HUES6 (cell line): ENCODE results near the gene PLCB2.

ENCODE experiments used
- H3K27ac ChIP-seq: 2 replicates; pipeline ENCODE4 v1.7.0; 2013; ENCODE audit warnings: low read depth, mild to moderate bottlenecking, low read length, inconsistent platforms
- H3K27me3 ChIP-seq: 2 replicates; pipeline ENCODE4 v1.6.1; 2013; ENCODE audit warnings: low read length; ENCODE audit not compliant: control insufficient read depth, insufficient read depth
- H3K36me3 ChIP-seq: 2 replicates; pipeline ENCODE4 v1.6.1; 2013; ENCODE audit warnings: low read length; ENCODE audit not compliant: control insufficient read depth, insufficient read depth
- H3K4me1 ChIP-seq: 2 replicates; pipeline ENCODE4 v1.6.1; 2013; ENCODE audit warnings: low read length; ENCODE audit not compliant: control insufficient read depth, insufficient read depth
- H3K4me3 ChIP-seq: 2 replicates; pipeline ENCODE4 v1.5.1; 2013; ENCODE audit warnings: low read depth, low read length
- H3K9ac ChIP-seq: one replicate; pipeline ENCODE4 v1.6.1; 2013; ENCODE audit warnings: mild to moderate bottlenecking, low read length
- H3K9me3 ChIP-seq: 2 replicates; pipeline ENCODE4 v1.6.1; 2013; ENCODE audit warnings: low read depth, low read length; ENCODE audit not compliant: control insufficient read depth, insufficient read depth

Gene PLCB2

GRCh38 chr15:40301467-40302179 is 6.1 kb downstream of the PLCB2 start:
- Histone ChIP-seq H3K4me1 (peaks cover 15% of the 10 kb centered on the region), H3K9ac (no peak overlapping the region), H3K27me3 (peaks cover 7% of the 10 kb centered on the region; the same call in 1 of the 2 replicates), H3K9me3 (peaks cover 11% of the 10 kb centered on the region; the same call in 1 of the 2 replicates), H3K36me3 (no peaks in the 10 kb centered on the region), H3K27ac (no peak overlapping the region), H3K4me3 (no peak overlapping the region)

- Histone ChIP-seq H3K9me3 (peaks cover 11% of the 10 kb centered on the region; the same call in 1 of the 2 replicates), H3K27me3 (peaks cover 7% of the 10 kb centered on the region; the same call in 1 of the 2 replicates), H3K27ac (no peak overlapping the region), H3K4me3 (no peak overlapping the region), H3K36me3 (no peaks in the 10 kb centered on the region), H3K4me1 (peaks cover 12% of the 10 kb centered on the region; the same call in 1 of the 2 replicates), H3K9ac (no peak overlapping the region)
Observed at GRCh38 chr15:40300771-40301170, 7.0 kb downstream of the PLCB2 start.

- Histone ChIP-seq H3K9ac (no peak overlapping the region), H3K27me3 (peaks cover 7% of the 10 kb centered on the region; the same call in 1 of the 2 replicates), H3K9me3 (peaks cover 11% of the 10 kb centered on the region; the same call in 1 of the 2 replicates), H3K4me1 (peaks cover 12% of the 10 kb centered on the region; the same call in 1 of the 2 replicates), H3K27ac (no peak overlapping the region), H3K4me3 (no peak overlapping the region), H3K36me3 (no peaks in the 10 kb centered on the region)
Observed at GRCh38 chr15:40300367-40300766, 7.4 kb downstream of the PLCB2 start.

- H3K9ac ChIP-seq: no peak overlapping the region
- no peak overlapping the region for H3K27ac ChIP-seq
- peaks cover 11% of the 10 kb centered on the region; the same call in 1 of the 2 replicates for H3K9me3 ChIP-seq
- no peaks in the 10 kb centered on the region for H3K36me3 ChIP-seq
- H3K4me3 ChIP-seq: no peak overlapping the region
- peaks cover 12% of the 10 kb centered on the region; the same call in 1 of the 2 replicates for H3K4me1 ChIP-seq
- peaks cover 25% of the 10 kb centered on the region for H3K27me3 ChIP-seq
Observed at GRCh38 chr15:40298216-40298935, 9.4 kb downstream of the PLCB2 start.

DNA sequence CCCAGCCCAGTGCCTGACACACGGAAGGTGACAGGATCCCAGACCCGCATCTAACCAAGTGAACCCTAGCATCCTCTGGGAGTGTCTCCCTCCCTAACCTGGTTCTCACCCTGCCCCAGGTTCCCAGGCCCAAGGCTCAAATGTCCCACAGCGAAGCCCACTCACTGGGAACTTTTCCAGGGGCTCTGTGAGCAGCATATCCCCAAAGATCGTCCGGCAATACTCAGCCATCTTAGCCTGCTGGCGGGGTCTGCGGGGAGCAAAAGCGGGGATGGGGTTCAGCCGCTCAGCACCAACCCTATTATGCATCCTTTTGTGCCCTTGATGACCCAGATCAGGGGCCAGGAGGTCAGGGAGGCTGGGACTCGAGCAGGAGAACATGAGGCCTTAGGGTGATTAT is 10.4 kb downstream of the PLCB2 start:
- H3K4me3 ChIP-seq: no peak overlapping the region
- H3K9ac ChIP-seq: no peak overlapping the region
- H3K27ac ChIP-seq: no peak overlapping the region
- peaks cover 12% of the 10 kb centered on the region; the same call in 1 of the 2 replicates for H3K4me1 ChIP-seq
- H3K9me3 ChIP-seq: peaks cover 11% of the 10 kb centered on the region; the same call in 1 of the 2 replicates
- H3K36me3 ChIP-seq: no peaks in the 10 kb centered on the region
- peaks cover 35% of the 10 kb centered on the region for H3K27me3 ChIP-seq

DNA sequence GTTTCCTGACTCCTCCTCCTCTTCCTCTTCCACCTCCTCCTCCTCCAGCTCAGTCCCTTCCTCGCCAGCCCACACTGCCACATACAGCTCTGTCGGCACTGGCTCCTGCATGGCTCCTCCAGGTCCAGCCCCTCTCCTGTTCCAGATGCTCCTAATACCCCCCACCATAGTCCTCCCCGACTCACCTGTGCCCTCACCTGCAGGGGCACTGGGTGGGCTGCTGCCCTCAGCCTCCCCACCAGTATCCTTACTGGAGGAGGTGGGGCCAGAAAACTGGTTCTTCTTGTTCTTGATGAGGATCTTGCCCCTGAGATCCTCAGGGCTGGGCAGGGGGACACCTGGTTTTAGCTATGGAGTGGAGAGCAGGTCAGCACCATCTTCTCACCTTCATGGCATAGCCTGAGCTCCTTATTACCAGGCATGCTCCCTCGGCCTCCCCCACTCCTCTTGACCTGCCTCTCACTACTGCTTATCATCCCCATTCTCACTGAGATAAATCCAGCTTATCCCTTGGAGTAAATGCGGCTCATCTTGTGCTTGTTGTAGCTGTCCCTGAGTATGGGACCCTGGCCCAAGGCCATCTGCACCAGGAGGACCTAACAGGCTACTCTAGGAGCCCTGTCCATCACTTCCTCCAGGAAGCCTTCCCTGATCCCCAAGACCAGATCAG is 11.0 kb downstream of the PLCB2 start:
- no peak overlapping the region for H3K4me3 ChIP-seq
- peaks cover 11% of the 10 kb centered on the region; the same call in 1 of the 2 replicates for H3K9me3 ChIP-seq
- H3K36me3 ChIP-seq: no peaks in the 10 kb centered on the region
- peaks cover 7% of the 10 kb centered on the region for H3K4me1 ChIP-seq
- peaks cover 41% of the 10 kb centered on the region for H3K27me3 ChIP-seq
- no peak overlapping the region for H3K9ac ChIP-seq
- no peak overlapping the region for H3K27ac ChIP-seq

- Histone ChIP-seq H3K9me3 (peaks cover 11% of the 10 kb centered on the region; the same call in 1 of the 2 replicates), H3K36me3 (no peaks in the 10 kb centered on the region), H3K4me3 (no peak overlapping the region), H3K9ac (no peak overlapping the region), H3K4me1 (peaks cover 6% of the 10 kb centered on the region), H3K27ac (no peak overlapping the region), H3K27me3 (peaks cover 48% of the 10 kb centered on the region)
Observed at GRCh38 chr15:40295877-40296560, 11.7 kb downstream of the PLCB2 start.

DNA sequence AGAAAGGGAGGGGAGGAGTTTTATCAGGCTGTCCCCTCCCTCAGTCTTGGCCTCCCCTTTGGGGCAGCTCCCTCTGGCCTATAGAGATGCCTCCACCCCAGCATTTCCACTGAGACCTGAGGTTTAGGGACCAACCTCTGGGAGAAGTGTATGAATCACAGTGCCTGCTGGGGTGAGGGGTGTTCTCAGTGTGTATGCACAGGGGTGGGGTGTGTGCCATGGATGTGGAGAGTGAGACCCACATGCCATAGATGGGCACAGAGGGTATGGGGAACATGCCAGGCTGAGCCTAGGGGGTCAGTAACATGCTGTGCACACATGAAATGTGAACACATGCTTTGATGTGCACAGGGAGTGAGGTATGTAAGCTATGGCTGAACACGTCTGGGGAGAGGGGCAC is 12.4 kb downstream of the PLCB2 start:
- H3K36me3 ChIP-seq: no peaks in the 10 kb centered on the region
- H3K9ac ChIP-seq: no peak overlapping the region
- H3K27me3 ChIP-seq: peaks cover 55% of the 10 kb centered on the region
- 0 out of 2 replicates have a peak, but pooled peaks cover 5% of the 10 kb centered on the region for H3K9me3 ChIP-seq
- no peak overlapping the region for H3K27ac ChIP-seq
- no peak overlapping the region for H3K4me3 ChIP-seq
- peaks cover 9% of the 10 kb centered on the region for H3K4me1 ChIP-seq

DNA sequence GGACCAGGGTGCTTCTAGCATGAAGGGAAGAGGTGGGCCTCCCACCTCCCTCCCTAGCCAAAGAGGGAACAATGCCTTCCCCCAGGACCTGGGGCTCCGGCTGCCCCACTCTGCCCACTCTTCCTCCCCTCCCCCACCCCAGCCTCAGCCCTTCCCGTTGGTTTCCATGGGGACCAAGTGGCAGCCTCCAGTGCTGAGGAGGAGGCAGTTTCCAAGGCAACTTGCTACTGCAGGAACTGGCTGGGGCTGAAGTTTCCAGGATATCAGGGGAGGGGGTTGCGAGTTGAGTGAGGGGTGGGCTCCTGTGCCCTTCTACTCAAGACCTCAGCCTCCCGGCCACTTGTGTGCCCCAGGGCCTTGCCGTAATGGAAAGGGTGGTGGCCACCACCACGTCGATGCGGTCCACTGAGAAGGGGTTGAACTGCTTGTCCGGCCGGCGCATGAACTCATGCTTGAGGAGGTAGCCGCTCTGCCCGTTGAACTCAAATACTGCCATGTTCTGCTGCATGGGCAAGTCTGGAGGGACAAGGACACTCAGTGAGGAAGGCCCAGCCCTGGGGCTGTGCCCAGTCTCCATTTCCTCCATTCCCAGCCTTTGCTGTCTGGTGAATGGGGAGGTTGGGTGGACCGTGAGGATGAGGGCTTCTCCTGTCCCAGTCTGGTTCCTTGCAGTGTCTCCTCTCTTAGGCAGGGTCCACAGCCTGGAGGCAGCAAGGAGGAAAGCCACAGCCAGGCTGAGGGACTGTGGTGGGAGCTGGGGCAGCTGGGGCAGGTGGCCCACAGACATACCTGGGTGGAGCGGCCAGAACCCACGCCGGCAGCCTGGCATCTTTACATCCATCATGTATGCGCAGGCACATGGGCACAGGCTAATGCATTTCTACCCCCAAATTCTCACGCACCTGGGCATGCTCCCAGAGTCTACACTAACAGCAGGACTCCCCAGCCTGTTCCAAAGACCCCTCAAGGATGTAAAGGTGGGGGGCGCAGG is 13.5 kb downstream of the PLCB2 start:
- no peak overlapping the region for H3K27ac ChIP-seq
- H3K27me3 ChIP-seq: peaks cover 66% of the 10 kb centered on the region
- no peak overlapping the region for H3K4me3 ChIP-seq
- H3K4me1 ChIP-seq: peaks cover 10% of the 10 kb centered on the region
- no peak overlapping the region for H3K9ac ChIP-seq
- no peaks in the 10 kb centered on the region for H3K36me3 ChIP-seq
- H3K9me3 ChIP-seq: 0 out of 2 replicates have a peak, but pooled peaks cover 1% of the 10 kb centered on the region
